Activated naive CD4-positive, alpha-beta T cell treated with anti-CD3 and anti-CD28 coated beads, Interleukin-2, amount 10 ng/mL, durations not matched to agents 7 days and 5 days (primary cell): Measurements from ENCODE around the gene SGTA.
"Not testable (repeated sequence)": the region's sequence is repeated elsewhere in the genome, so short reads cannot be mapped to it uniquely, and the experiment has no call there.

Experiments
- CTCF ChIA-PET: fragments of 350-600 bp; sonication (Branson Sonifier 250); formaldehyde crosslinking; loops from one replicate; lab custom pipeline; 2021; ENCODE audit warnings: antibody characterized with exemption; lab: Charles Lee
- DNase-seq: peaks from one replicate; pipeline ENCODE4 v3.0.0-alpha.2; 2020
- H3K27ac Mint-ChIP-seq: one replicate; pipeline ENCODE4 v1.8.0; 2021; ENCODE audit warnings: mild to moderate bottlenecking, moderate library complexity, mixed read lengths
- H3K27me3 Mint-ChIP-seq: one replicate; pipeline ENCODE4 v1.8.0; 2021; ENCODE audit warnings: mild to moderate bottlenecking, mixed read lengths
- H3K36me3 Mint-ChIP-seq: one replicate; pipeline ENCODE4 v1.8.0; 2021; ENCODE audit warnings: mixed read lengths
- H3K4me1 Mint-ChIP-seq: one replicate; pipeline ENCODE4 v1.8.0; 2021; ENCODE audit warnings: mixed read lengths
- H3K4me3 Mint-ChIP-seq: one replicate; pipeline ENCODE4 v1.8.0; 2021; ENCODE audit warnings: mild to moderate bottlenecking, moderate library complexity, mixed read lengths
- H3K9me3 Mint-ChIP-seq: one replicate; pipeline ENCODE4 v1.8.0; 2021; ENCODE audit warnings: mixed read lengths

Gene SGTA

DNA sequence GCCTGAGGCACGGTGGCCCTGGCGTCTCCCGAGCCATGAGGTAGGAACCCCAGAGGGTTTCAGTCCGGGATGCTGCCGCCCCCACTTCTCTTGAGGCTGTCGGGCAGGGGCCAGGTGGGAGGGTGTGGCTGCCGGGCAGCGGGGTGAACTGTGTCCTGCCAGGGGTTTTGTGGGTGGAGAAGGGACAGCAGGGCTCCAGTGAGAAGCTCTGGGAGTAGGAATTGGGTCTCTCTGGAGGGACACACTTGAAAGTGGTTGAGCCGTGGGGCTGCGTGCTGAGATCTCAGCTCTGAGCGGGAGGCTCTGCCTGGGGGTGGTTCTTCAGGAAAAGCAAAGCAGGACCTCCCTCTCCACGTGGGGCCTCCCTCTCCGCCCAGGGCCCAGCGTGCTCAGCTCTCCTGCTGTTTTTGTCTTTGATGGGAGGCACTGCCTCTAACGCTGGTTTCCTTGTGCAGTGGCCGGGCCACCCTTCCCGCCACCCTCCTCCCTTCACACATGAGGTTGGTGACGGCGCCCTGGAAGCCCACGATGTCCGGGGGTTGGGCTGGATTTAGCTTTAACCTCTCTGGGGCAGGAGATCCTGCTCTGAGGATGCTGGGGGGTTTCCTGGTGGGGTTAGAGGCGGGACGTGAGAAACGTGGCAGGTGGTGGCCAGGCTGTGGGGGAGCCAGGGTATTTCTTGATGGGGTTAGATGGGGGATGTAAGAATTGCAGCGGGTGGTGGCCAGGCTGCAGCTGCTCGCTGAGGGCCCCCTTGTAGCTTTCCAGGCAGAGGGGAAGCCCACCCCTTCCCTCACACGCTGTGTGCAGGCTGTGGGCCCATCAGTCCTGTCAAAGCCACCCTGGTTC is 21.3 kb upstream of the SGTA start:
- CTCF ChIA-PET: no interaction called here
- Mint-ChIP-seq H3K4me1 (no peaks in the 10 kb centered on the region), H3K27me3 (no peaks in the 10 kb centered on the region), H3K27ac (no peak overlapping the region), H3K36me3 (peaks cover 22% of the 10 kb centered on the region), H3K9me3 (no peaks in the 10 kb centered on the region), H3K4me3 (no peak overlapping the region)
- DNase-seq: no peak

GRCh38 chr19:2803486-2804155 is 20.5 kb upstream of the SGTA start:
- CTCF ChIA-PET: no interaction called here
- H3K36me3 Mint-ChIP-seq: peaks cover 16% of the 10 kb centered on the region
- H3K9me3 Mint-ChIP-seq: no peaks in the 10 kb centered on the region
- H3K27ac Mint-ChIP-seq: no peak overlapping the region
- no peaks in the 10 kb centered on the region for H3K27me3 Mint-ChIP-seq
- no peak for DNase-seq
- H3K4me1 Mint-ChIP-seq: no peaks in the 10 kb centered on the region
- no peak overlapping the region for H3K4me3 Mint-ChIP-seq

- H3K4me1 Mint-ChIP-seq: no peaks in the 10 kb centered on the region
- H3K36me3 Mint-ChIP-seq: peaks cover 15% of the 10 kb centered on the region
- CTCF ChIA-PET: no interaction called here
- DNase-seq: no peak
- no peaks in the 10 kb centered on the region for H3K9me3 Mint-ChIP-seq
- H3K27me3 Mint-ChIP-seq: no peaks in the 10 kb centered on the region
- H3K4me3 Mint-ChIP-seq: no peak overlapping the region
- no peak overlapping the region for H3K27ac Mint-ChIP-seq
Observed at GRCh38 chr19:2802826-2803225, 19.8 kb upstream of the SGTA start.

GRCh38 chr19:2800506-2800905 is 17.4 kb upstream of the SGTA start:
- no peaks in the 10 kb centered on the region for H3K27me3 Mint-ChIP-seq
- H3K4me3 Mint-ChIP-seq: no peak overlapping the region
- H3K27ac Mint-ChIP-seq: no peak overlapping the region
- no peaks in the 10 kb centered on the region for H3K9me3 Mint-ChIP-seq
- peaks cover 23% of the 10 kb centered on the region for H3K36me3 Mint-ChIP-seq
- no peaks in the 10 kb centered on the region for H3K4me1 Mint-ChIP-seq
- DNase-seq: no peak
- CTCF ChIA-PET: no interaction called here

DNA sequence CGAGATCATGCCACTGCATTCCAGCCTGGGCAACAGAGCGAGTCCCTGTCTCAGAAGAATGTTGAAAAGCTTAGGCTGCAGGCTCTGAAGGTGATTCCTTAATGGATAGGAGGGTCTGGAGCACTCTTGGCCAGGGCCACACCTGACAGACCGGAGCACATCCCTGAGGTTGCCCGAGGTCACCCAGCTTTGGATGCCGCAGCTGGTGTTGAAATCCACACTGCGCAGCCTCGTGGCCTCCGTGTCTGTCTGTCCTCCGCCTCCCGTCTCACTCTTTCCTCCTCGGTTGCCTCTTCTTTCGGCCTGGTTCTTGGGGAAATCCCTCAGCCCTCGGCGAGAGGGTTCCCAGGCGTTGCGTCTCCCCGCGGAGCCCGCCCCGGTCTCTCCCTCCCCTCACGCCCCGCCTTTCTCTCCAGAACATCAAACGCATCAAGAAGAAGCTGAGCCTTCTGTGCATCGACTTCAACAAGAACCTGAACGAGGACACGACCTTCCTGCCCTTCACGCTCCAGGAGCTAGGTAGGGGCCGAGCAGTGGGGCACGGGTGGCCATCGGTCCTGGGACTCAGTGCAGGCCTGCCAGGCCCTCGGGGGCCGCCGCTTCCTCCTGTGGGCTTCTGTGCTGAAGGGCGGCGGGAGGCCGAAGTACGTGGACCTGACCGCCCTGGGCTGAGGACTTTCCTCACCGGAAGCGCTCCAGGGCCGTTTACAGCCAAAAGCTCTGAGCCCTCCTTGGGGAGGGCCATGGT is 16.4 kb upstream of the SGTA start:
- H3K27me3 Mint-ChIP-seq: no peaks in the 10 kb centered on the region
- no peak for DNase-seq
- no peaks in the 10 kb centered on the region for H3K4me1 Mint-ChIP-seq
- no peak overlapping the region for H3K4me3 Mint-ChIP-seq
- no peaks in the 10 kb centered on the region for H3K9me3 Mint-ChIP-seq
- no peak overlapping the region for H3K27ac Mint-ChIP-seq
- peaks cover 24% of the 10 kb centered on the region for H3K36me3 Mint-ChIP-seq
- CTCF ChIA-PET: no interaction called here

- H3K27ac Mint-ChIP-seq: no peak overlapping the region
- CTCF ChIA-PET: no interaction called here
- no peak overlapping the region for H3K4me3 Mint-ChIP-seq
- no peaks in the 10 kb centered on the region for H3K27me3 Mint-ChIP-seq
- no peak for DNase-seq
- H3K9me3 Mint-ChIP-seq: no peaks in the 10 kb centered on the region
- H3K36me3 Mint-ChIP-seq: peaks cover 24% of the 10 kb centered on the region
- no peaks in the 10 kb centered on the region for H3K4me1 Mint-ChIP-seq
Observed at GRCh38 chr19:2798733-2799132, 15.7 kb upstream of the SGTA start.

GRCh38 chr19:2798158-2798685 is 15.1 kb upstream of the SGTA start:
- CTCF ChIA-PET: no interaction called here
- Mint-ChIP-seq H3K9me3 (no peaks in the 10 kb centered on the region), H3K4me3 (no peak overlapping the region), H3K27me3 (no peaks in the 10 kb centered on the region), H3K4me1 (no peaks in the 10 kb centered on the region), H3K36me3 (peaks cover 27% of the 10 kb centered on the region), H3K27ac (no peak overlapping the region)
- no peak for DNase-seq

- H3K4me3 Mint-ChIP-seq: no peak overlapping the region
- CTCF ChIA-PET: interaction anchor here (0.9 kb wide), 1 partner anchor 22 kb away, joined by 3 read pairs; no protein-coding TSS in a partner anchor
- H3K27ac Mint-ChIP-seq: no peak overlapping the region
- DNase-seq: no peak
- peaks cover 26% of the 10 kb centered on the region for H3K36me3 Mint-ChIP-seq
- no peaks in the 10 kb centered on the region for H3K4me1 Mint-ChIP-seq
- H3K27me3 Mint-ChIP-seq: no peaks in the 10 kb centered on the region
- no peaks in the 10 kb centered on the region for H3K9me3 Mint-ChIP-seq
Observed at GRCh38 chr19:2797280-2797679, 14.2 kb upstream of the SGTA start.

DNA sequence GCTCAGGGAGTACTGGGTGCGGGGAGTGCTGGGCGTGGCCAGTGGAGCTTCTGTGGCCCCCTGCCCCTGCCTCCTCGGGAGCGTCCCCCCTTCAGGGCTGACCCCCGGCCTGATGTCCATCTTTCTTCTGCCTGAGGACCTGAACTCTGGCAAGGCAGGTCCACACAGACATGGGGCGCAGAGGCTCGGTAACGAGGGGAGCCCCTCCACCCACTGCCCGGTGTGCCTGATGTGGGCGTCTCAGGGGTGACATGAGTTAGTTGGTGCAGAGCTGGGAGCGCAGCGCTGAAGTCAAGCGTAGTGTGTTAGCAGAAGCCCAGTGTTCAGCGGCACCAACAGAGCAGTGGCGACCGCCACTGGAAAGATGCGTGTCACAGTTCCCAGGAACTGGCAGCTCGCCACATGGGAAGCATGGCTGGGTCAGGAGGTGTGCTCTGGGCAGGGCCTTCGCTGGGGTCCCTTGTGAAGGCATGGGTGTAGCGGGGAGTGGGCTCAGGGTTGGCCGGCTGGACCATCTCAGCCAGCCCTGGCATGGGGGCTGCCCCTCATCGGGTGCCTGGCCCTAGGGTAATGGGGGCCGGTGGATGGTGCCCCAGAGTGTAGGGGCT is 13.7 kb upstream of the SGTA start:
- Mint-ChIP-seq H3K9me3 (no peaks in the 10 kb centered on the region), H3K27me3 (no peaks in the 10 kb centered on the region), H3K4me3 (no peak overlapping the region), H3K27ac (no peak overlapping the region), H3K4me1 (no peaks in the 10 kb centered on the region), H3K36me3 (peaks cover 26% of the 10 kb centered on the region)
- CTCF ChIA-PET: interaction anchor here (0.9 kb wide), 1 partner anchor 22 kb away, joined by 3 read pairs; no protein-coding TSS in a partner anchor
- DNase-seq: no peak

DNA sequence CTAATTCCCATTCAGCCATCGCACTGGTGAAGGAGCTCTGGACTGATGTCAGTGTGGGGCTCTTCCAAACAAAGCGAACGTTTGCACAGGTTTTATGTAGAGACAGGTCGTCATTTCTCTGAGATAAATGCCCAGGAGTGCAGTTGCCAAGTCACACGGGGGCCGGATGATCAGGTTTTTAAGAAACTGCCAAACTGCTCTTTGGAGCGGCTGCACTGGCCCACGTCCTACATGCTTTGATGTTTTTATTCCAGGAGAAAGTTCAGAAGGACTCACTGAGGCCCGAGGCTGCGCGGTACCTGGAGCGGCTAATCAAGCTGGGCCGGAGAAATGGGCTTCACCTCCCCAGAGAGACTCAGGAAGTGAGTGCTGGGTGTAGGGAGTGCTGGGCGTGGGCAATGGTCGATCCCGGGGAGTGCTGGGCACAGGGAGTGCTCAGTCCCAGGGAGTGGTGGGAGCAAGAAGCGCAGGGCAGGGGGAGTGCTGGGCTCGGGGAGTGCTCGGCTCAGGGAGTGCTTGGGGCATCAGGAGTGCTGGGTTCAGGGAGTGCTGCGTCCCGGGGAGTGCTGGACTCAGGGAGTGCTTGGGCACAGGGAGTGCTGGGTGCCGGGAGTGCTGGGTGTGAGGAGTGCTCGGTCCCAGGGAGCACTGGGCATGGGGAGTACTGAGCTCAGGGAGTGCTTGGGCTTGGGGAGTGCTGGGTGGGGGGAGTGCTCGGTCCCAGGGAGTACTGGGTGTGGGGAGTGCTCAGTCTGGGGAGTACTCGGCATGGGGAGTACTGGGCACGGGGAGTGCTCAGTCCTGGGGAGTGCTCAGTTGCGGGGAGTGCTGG is 13.0 kb upstream of the SGTA start:
- no peaks in the 10 kb centered on the region for H3K9me3 Mint-ChIP-seq
- DNase-seq: no peak
- CTCF ChIA-PET: no interaction called here
- H3K27me3 Mint-ChIP-seq: no peaks in the 10 kb centered on the region
- no peak overlapping the region for H3K4me3 Mint-ChIP-seq
- H3K4me1 Mint-ChIP-seq: no peaks in the 10 kb centered on the region
- peaks cover 24% of the 10 kb centered on the region for H3K36me3 Mint-ChIP-seq
- no peak overlapping the region for H3K27ac Mint-ChIP-seq

DNA sequence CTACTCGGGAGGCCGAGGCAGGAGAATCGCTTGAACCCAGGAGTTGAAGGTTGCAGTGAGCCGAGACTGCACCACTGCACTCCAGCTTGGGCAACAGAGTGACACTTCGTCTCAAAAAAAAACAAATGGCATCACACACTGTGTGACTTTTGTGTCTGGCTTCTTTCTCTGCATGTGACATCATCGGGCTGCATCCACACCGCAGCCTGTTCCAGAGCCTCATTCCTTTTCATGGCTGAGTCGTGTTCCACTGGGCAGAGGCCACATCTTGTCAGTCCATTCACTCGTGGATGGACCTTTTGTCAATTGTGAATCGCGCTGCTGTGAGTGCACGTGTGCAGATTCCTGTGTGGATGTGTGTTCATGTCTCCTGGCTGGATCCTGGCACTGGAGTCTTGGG is 10.5 kb upstream of the SGTA start:
- H3K4me3 Mint-ChIP-seq: no peak overlapping the region
- CTCF ChIA-PET: no interaction called here
- peaks cover 23% of the 10 kb centered on the region for H3K36me3 Mint-ChIP-seq
- H3K27me3 Mint-ChIP-seq: no peaks in the 10 kb centered on the region
- no peaks in the 10 kb centered on the region for H3K4me1 Mint-ChIP-seq
- no peak overlapping the region for H3K27ac Mint-ChIP-seq
- no peak for DNase-seq
- no peaks in the 10 kb centered on the region for H3K9me3 Mint-ChIP-seq

- H3K36me3 Mint-ChIP-seq: peaks cover 24% of the 10 kb centered on the region
- no peak overlapping the region for H3K4me3 Mint-ChIP-seq
- no peak overlapping the region for H3K27ac Mint-ChIP-seq
- no peaks in the 10 kb centered on the region for H3K27me3 Mint-ChIP-seq
- H3K4me1 Mint-ChIP-seq: peaks cover 2% of the 10 kb centered on the region
- H3K9me3 Mint-ChIP-seq: no peaks in the 10 kb centered on the region
- CTCF ChIA-PET: no interaction called here
- DNase-seq: no peak
Observed at GRCh38 chr19:2793126-2793525, 10.1 kb upstream of the SGTA start.

GRCh38 chr19:2792666-2793065 is 9.6 kb upstream of the SGTA start:
- H3K27ac Mint-ChIP-seq, DNase-seq, H3K27me3 Mint-ChIP-seq, CTCF ChIA-PET, H3K4me1 Mint-ChIP-seq, H3K9me3 Mint-ChIP-seq, H3K4me3 Mint-ChIP-seq: not testable (repeated sequence)
- peaks cover 27% of the 10 kb centered on the region for H3K36me3 Mint-ChIP-seq
